GM12874 (cell line): ENCODE results near the gene LRRC2.

Experiments
- TF ChIP-seq, protein P1 (sequence below): IDR thresholded peaks from 2 replicates; pipeline ENCODE4 v1.5.1; 2011; ENCODE audit warnings: low read depth, mild to moderate bottlenecking, control low read depth, low read length, moderate library complexity; ENCODE audit not compliant: insufficient read depth

Gene LRRC2

DNA sequence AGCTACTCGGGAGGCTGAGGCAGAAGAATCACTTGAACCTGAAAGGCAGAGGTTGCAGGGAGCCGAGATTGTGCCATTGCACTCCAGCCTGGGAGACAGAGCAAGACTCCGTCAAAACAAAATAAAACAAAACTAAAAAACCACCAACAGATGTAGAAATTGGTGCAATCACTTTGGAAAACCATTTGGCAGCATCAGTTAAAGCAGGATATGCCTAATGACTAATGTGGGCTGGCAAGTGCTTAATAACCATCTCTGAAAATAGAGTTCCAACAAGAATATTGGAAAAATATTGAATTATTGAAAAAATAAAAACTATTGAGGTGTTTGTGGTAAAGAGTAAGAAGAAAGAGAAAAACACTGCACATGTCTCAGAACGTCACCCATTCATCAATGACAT, 84.5 kb downstream of the LRRC2 start:
- TF ChIP-seq, protein P1, sequence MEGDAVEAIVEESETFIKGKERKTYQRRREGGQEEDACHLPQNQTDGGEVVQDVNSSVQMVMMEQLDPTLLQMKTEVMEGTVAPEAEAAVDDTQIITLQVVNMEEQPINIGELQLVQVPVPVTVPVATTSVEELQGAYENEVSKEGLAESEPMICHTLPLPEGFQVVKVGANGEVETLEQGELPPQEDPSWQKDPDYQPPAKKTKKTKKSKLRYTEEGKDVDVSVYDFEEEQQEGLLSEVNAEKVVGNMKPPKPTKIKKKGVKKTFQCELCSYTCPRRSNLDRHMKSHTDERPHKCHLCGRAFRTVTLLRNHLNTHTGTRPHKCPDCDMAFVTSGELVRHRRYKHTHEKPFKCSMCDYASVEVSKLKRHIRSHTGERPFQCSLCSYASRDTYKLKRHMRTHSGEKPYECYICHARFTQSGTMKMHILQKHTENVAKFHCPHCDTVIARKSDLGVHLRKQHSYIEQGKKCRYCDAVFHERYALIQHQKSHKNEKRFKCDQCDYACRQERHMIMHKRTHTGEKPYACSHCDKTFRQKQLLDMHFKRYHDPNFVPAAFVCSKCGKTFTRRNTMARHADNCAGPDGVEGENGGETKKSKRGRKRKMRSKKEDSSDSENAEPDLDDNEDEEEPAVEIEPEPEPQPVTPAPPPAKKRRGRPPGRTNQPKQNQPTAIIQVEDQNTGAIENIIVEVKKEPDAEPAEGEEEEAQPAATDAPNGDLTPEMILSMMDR, result no peak

DNA sequence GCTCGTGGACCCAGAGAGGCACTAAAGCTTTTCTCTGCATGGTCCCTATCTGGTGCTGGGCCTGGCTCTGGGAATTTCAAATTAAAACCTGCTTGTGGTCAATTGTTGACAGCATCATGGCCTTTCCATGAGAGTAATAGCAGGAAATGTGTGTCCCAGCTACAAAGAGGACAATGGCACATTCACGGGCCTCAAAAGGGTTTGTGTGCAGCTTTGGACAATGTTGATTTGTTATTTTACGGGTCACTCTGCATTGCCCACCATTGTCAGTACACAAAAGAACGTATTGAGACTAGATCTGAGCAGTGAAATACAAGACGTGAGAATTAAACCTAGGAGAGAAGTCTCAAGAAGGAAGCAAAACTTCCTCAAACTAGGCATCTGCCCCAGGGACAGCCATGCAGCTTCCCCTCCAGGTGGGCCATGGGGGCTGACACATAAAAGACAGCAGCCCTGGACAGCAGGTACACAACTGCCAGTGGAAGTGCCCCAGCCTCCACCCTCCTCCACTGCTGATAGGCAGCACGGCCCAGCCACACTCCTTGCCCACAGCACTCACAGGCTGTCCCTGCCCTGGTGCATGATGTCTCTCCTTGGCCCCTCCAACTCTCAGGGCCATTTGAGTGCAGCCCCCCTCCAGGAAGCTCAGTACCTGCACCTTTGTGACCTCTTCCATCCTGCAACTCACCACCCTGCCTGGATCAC, 85.5 kb downstream of the LRRC2 start:
- TF ChIP-seq, protein P1, result no peak

DNA sequence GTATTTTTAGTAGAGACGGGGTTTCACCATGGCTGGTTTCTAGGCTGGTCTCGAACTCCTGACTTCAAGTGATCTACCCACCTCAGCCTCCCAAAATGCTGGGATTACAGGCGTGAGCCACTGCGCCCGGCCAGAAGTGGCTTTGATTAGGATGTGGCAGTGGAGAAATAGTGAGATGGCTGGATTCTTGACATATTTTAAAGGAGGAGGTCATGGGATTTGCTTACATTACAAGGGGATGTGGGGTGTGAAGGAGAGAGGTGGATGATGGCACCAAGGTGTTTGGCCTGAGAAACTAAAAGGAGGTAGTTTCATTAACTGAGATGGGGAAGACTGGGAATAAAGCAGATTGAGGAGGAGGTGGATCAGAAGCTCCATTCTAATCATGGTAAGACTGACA, 86.4 kb downstream of the LRRC2 start:
- TF ChIP-seq, protein P1, result no peak

DNA sequence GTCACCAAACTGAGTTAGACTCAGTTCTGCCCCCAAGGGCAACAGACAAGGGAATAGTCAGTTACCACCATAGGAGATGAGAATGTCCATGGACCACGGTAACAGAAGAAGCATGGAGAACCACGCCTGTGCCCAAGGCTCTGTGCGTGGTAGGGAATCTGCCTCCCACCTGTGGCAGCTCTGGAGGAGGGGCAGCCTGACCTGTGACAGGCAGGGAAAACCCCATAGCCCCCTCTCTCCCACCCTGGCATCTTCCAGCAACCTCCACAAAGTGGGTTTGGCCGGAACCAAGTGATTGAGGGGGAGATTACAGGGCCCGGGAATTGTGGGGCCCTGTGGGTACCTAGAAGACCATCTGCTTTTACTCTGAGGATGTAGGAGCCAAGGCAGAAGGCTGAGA, 87.1 kb downstream of the LRRC2 start:
- TF ChIP-seq, protein P1, result no peak

DNA sequence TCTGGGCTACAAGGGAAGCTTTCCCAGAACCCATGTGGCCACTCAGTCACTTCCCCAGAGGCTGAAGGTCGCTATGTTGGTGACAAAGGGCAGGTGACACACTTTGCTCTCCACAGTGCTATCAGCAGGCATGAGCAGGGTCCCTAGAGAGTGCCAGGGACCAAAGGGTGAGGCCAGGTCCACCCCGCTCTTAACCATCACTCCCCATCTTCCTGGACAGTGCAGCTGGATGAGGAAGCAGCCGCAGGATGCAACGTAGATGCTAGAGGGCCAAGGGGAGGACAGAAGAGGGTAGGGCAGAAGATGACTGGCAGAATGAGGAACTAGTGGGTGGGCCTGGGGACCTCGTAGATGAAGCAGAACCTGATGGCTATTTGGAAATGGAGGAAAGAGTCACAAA, 87.8 kb downstream of the LRRC2 start:
- TF ChIP-seq, protein P1, result no peak

DNA sequence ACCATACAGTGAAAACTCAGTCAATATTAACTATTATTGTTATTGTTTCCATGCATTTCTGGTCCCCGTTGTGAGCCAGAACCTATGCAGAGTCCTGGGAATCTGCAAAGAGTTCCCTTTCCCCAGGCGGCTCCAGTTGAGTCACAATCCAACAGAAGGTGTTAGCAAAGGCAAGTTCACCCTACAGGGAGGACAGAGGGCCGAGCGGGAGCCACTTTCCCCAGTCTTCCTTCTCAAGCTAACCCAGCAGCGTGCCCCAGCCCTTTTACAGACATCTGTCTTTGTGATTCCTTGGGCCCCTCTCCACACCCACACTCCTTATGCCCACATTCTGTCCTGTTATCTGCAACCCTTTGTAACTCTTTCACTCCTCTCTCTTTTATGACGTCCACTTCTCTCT, 88.3 kb downstream of the LRRC2 start:
- TF ChIP-seq, protein P1, result no peak

DNA sequence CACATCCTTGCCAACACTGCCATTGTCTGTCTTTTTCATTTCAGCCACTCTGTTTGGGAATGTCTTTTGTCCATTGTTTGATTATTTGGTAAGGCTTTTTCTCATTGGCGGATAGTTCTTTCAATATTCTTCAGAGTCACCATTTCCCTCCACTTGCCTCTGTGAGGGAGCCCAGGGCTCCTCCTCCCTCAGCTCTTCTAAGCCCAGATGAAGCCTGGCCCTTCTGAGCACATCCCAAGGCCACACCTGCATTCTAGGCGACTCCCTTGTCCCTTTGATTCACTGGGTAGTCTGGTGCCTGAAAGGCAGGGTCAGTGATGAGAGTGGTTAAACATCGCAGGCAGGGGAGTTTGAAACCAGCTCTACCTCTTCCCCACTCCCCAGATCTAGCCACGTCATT, 89.0 kb downstream of the LRRC2 start:
- TF ChIP-seq, protein P1, result no peak
